ENCODE results near the gene NRARP.

- no peak for TF ChIP-seq CTCF (conservative IDR thresholded peaks at IDR 0.05; ENCODE audit: low read depth, low read length)
- TF ChIP-seq EZH2 (IDR thresholded peaks at IDR 0.05; ENCODE audit: borderline replicate concordance, low read depth, low read length, poor library complexity, severe bottlenecking) = no peak
These were observed 3.7 kb upstream of the NRARP start for GRCh38 chr9:137305798-137306065.
